IPS-20b (cell line): ENCODE measurements around the gene AKIP1.

Experiments used
- H3K27ac ChIP-seq: one replicate; pipeline ENCODE4 v1.5.1; 2013; ENCODE audit warnings: low read length
- H3K27me3 ChIP-seq: 2 replicates; pipeline ENCODE4 v1.6.1; 2013; ENCODE audit warnings: mild to moderate bottlenecking, low read length, inconsistent platforms; ENCODE audit not compliant: insufficient read depth
- H3K36me3 ChIP-seq: 2 replicates; pipeline ENCODE4 v1.6.1; 2013; ENCODE audit warnings: low read depth, mild to moderate bottlenecking, inconsistent platforms, low read length, moderate library complexity; ENCODE audit not compliant: insufficient read depth
- H3K4me1 ChIP-seq: 2 replicates; pipeline ENCODE4 v1.6.1; 2013; ENCODE audit warnings: mild to moderate bottlenecking, control low read depth, inconsistent platforms, low read length, moderate library complexity; ENCODE audit not compliant: insufficient read depth
- H3K4me3 ChIP-seq: 2 replicates; pipeline ENCODE4 v1.5.1; 2013; ENCODE audit warnings: mild to moderate bottlenecking, low read length, inconsistent platforms
- H3K9ac ChIP-seq: 2 replicates; pipeline ENCODE4 v1.6.1; 2013; ENCODE audit warnings: low read depth, mild to moderate bottlenecking, inconsistent platforms, low read length, moderate library complexity
- H3K9me3 ChIP-seq: 2 replicates; pipeline ENCODE4 v1.6.1; 2013; ENCODE audit warnings: mild to moderate bottlenecking, low read depth, low read length, inconsistent platforms; ENCODE audit not compliant: insufficient read depth

The AKIP1 gene

GRCh38 chr11:8964324-8965320 is 53.6 kb downstream of the AKIP1 start, which contains the start of gene TMEM9B:
Gene TMEM9B (minus strand): TSS chr11:8964442. CDS start chr11:8964313, 129 bp downstream.
- Histone ChIP-seq H3K9ac (peak within 1 kb of the TSS; percentile 93; the same call in 1 of the 2 replicates), H3K27ac (no peak within 1 kb of the TSS), H3K27me3 (no peaks in the 10 kb centered on the region), H3K4me3 (peak within 1 kb of the TSS; percentile 79), H3K9me3 (no peaks in the 10 kb centered on the region), H3K4me1 (peaks cover 6% of the 10 kb centered on the region), H3K36me3 (no peaks in the 10 kb centered on the region)

GRCh38 chr11:8967184-8967583 is 56.2 kb downstream of the AKIP1 start:
- Histone ChIP-seq H3K9me3 (no peaks in the 10 kb centered on the region), H3K9ac (no peak overlapping the region), H3K27ac (no peak overlapping the region), H3K36me3 (no peaks in the 10 kb centered on the region), H3K4me3 (no peak overlapping the region), H3K4me1 (peaks cover 6% of the 10 kb centered on the region), H3K27me3 (no peaks in the 10 kb centered on the region)
